HEK293 (cell line): Measurements from ENCODE around the gene HOXA10.

ENCODE experiments used
- CTCF ChIA-PET: fragments of 350-600 bp; formaldehyde crosslinking; extraction: SDS; loops from one replicate; lab custom pipeline; 2021; ENCODE audit warnings: antibody characterized with exemption; lab: Yijun Ruan, JAX
- POLR2A ChIA-PET: fragments of 300-600 bp; formaldehyde crosslinking; extraction: SDS; loops from one replicate; lab custom pipeline; 2020; ENCODE audit warnings: antibody characterized with exemption, inconsistent platforms; lab: Yijun Ruan, JAX
- H3K27ac ChIP-seq: fragments of 200-500 bp; sonication (Bioruptor generic); 2 replicates; pipeline ENCODE4 v1.5.1; 2014; ENCODE audit warnings: low read depth, low read length, control low read depth, inconsistent platforms; ENCODE audit errors: extremely low read depth
- H3K36me3 ChIP-seq, 2 experiments: fragments of 200-500 bp in 1 of 2; sonication (Bioruptor generic) in 1 of 2; 1 replicate in 1 of 2; 2 replicates in 1 of 2; pipeline ENCODE4 v1.5.1; 2014 to 2017; ENCODE audit warnings: inconsistent platforms in 2 of 2, low read length in 2 of 2; ENCODE audit not compliant: control insufficient read depth in 2 of 2, insufficient read depth in 1 of 2
- H3K4me1 ChIP-seq: fragments of 200-500 bp; sonication (Bioruptor generic); 2 replicates; pipeline ENCODE4 v1.5.1; 2014; ENCODE audit warnings: mild to moderate bottlenecking, low read length, inconsistent platforms; ENCODE audit not compliant: control insufficient read depth, insufficient read depth
- H3K4me3 ChIP-seq: 2 replicates; pipeline ENCODE4 v1.5.1; 2011; ENCODE audit warnings: low read depth, mild to moderate bottlenecking, control low read depth, low read length, moderate library complexity
- H3K9me3 ChIP-seq: fragments of 200-500 bp; sonication (Bioruptor generic); 2 replicates; pipeline ENCODE4 v1.5.1; 2014; ENCODE audit warnings: low read depth, low read length, inconsistent platforms; ENCODE audit not compliant: control insufficient read depth, insufficient read depth
- AEBP2 ChIP-seq: fragments of 450-650 bp; formaldehyde crosslinking; IDR thresholded peaks from 2 replicates; pipeline ENCODE4 v1.5.1; 2016; ENCODE audit warnings: missing biosample characterization, missing genetic modification characterization, borderline replicate concordance
- GLIS1 ChIP-seq: fragments of 450-650 bp; formaldehyde crosslinking; IDR thresholded peaks from 2 replicates; pipeline ENCODE4 v1.5.1; 2016; ENCODE audit warnings: missing biosample characterization, missing genetic modification characterization
- IKZF3 ChIP-seq: fragments of 450-650 bp; IDR thresholded peaks from 2 replicates; pipeline ENCODE4 v1.5.0; 2018; ENCODE audit warnings: missing biosample characterization, mild to moderate bottlenecking, missing genetic modification characterization, moderate library complexity
- KLF8 ChIP-seq: fragments of 450-650 bp; formaldehyde crosslinking; IDR thresholded peaks from 2 replicates; pipeline ENCODE4 v1.5.1; 2016; ENCODE audit warnings: missing biosample characterization, missing genetic modification characterization
- OSR2 ChIP-seq: fragments of 450-650 bp; formaldehyde crosslinking; IDR thresholded peaks from 2 replicates; pipeline ENCODE4 v1.5.1; 2016; ENCODE audit warnings: missing biosample characterization, missing genetic modification characterization
- OVOL3 ChIP-seq: fragments of 450-650 bp; formaldehyde crosslinking; IDR thresholded peaks from 2 replicates; pipeline ENCODE4 v1.5.1; 2016; ENCODE audit warnings: missing biosample characterization, missing genetic modification characterization
- SCRT2 ChIP-seq: fragments of 450-650 bp; formaldehyde crosslinking; IDR thresholded peaks from 2 replicates; pipeline ENCODE4 v1.5.1; 2016; ENCODE audit warnings: missing biosample characterization, missing genetic modification characterization
- SP3 ChIP-seq: fragments of 450-650 bp; formaldehyde crosslinking; IDR thresholded peaks from 2 replicates; pipeline ENCODE4 v1.5.1; 2016; ENCODE audit warnings: missing biosample characterization, missing genetic modification characterization
- SP7 ChIP-seq: fragments of 450-650 bp; formaldehyde crosslinking; IDR thresholded peaks from 2 replicates; pipeline ENCODE4 v1.5.1; 2016; ENCODE audit warnings: missing biosample characterization, missing genetic modification characterization
- ZBTB10 ChIP-seq: fragments of 450-650 bp; formaldehyde crosslinking; IDR thresholded peaks from 2 replicates; pipeline ENCODE4 v1.5.1; 2016; ENCODE audit warnings: missing biosample characterization, missing genetic modification characterization
- ZBTB21 ChIP-seq: fragments of 450-650 bp; formaldehyde crosslinking; IDR thresholded peaks from 2 replicates; pipeline ENCODE4 v1.5.1; 2017; ENCODE audit warnings: missing biosample characterization, missing genetic modification characterization
- ZFP3 ChIP-seq: fragments of 450-650 bp; formaldehyde crosslinking; IDR thresholded peaks from 2 replicates; pipeline ENCODE4 v1.5.1; 2016; ENCODE audit warnings: low read depth, missing biosample characterization, missing genetic modification characterization
- ZIC2 ChIP-seq: fragments of 450-650 bp; formaldehyde crosslinking; IDR thresholded peaks from 2 replicates; pipeline ENCODE4 v1.5.1; 2016; ENCODE audit warnings: missing biosample characterization, missing genetic modification characterization
- ZNF10 ChIP-seq: fragments of 450-650 bp; formaldehyde crosslinking; IDR thresholded peaks from 2 replicates; pipeline ENCODE4 v1.5.1; 2017; ENCODE audit warnings: missing biosample characterization, missing genetic modification characterization
- ZNF2 ChIP-seq: fragments of 450-650 bp; formaldehyde crosslinking; IDR thresholded peaks from 2 replicates; pipeline ENCODE4 v1.5.1; 2016; ENCODE audit warnings: missing biosample characterization, missing genetic modification characterization
- ZNF211 ChIP-seq: fragments of 450-650 bp; formaldehyde crosslinking; IDR thresholded peaks from 2 replicates; pipeline ENCODE4 v1.5.1; 2016; ENCODE audit warnings: low read depth, missing biosample characterization, missing genetic modification characterization
- ZNF416 ChIP-seq: fragments of 450-650 bp; formaldehyde crosslinking; IDR thresholded peaks from 2 replicates; pipeline ENCODE4 v1.5.1; 2016; ENCODE audit warnings: missing biosample characterization, missing genetic modification characterization
- ZNF530 ChIP-seq: fragments of 450-650 bp; formaldehyde crosslinking; IDR thresholded peaks from 2 replicates; pipeline ENCODE4 v1.5.1; 2016; ENCODE audit warnings: low read depth, missing biosample characterization, missing genetic modification characterization
- ZNF560 ChIP-seq: fragments of 450-650 bp; formaldehyde crosslinking; IDR thresholded peaks from 2 replicates; pipeline ENCODE4 v1.5.1; 2017; ENCODE audit warnings: missing biosample characterization, missing genetic modification characterization, borderline replicate concordance
- ZNF596 ChIP-seq: fragments of 450-650 bp; IDR thresholded peaks from 2 replicates; pipeline ENCODE4 v1.5.0; 2018; ENCODE audit warnings: missing biosample characterization, mild to moderate bottlenecking, missing genetic modification characterization, moderate library complexity
- ZNF600 ChIP-seq: fragments of 450-650 bp; formaldehyde crosslinking; IDR thresholded peaks from 2 replicates; pipeline ENCODE4 v1.5.1; 2016; ENCODE audit warnings: missing biosample characterization, missing genetic modification characterization
- ZNF623 ChIP-seq: fragments of 450-650 bp; formaldehyde crosslinking; IDR thresholded peaks from 2 replicates; pipeline ENCODE4 v1.5.1; 2016; ENCODE audit warnings: missing biosample characterization, missing genetic modification characterization
- ZNF670 ChIP-seq: fragments of 450-650 bp; formaldehyde crosslinking; IDR thresholded peaks from 2 replicates; pipeline ENCODE4 v1.5.1; 2016; ENCODE audit warnings: missing biosample characterization, missing genetic modification characterization, low read depth
- ZNF76 ChIP-seq: fragments of 450-650 bp; formaldehyde crosslinking; IDR thresholded peaks from 2 replicates; pipeline ENCODE4; 2016; ENCODE audit warnings: low read depth, missing biosample characterization, missing genetic modification characterization, borderline replicate concordance
- ZNF785 ChIP-seq: fragments of 450-650 bp; formaldehyde crosslinking; IDR thresholded peaks from 2 replicates; pipeline ENCODE4 v1.5.1; 2016; ENCODE audit warnings: missing biosample characterization, missing genetic modification characterization
- TF ChIP-seq, protein P1 (sequence below): fragments of 450-650 bp; formaldehyde crosslinking; IDR thresholded peaks from 2 replicates; pipeline ENCODE4 v1.5.1; 2017; ENCODE audit warnings: missing biosample characterization, missing genetic modification characterization
- TF ChIP-seq, protein P2 (sequence below): fragments of 450-650 bp; formaldehyde crosslinking; IDR thresholded peaks from 2 replicates; pipeline ENCODE4 v1.5.1; 2016; ENCODE audit warnings: missing biosample characterization, missing genetic modification characterization

Gene HOXA10

GRCh38 chr7:27185854-27186667 is 11.9 kb upstream of the HOXA10 start (continued):
- no peak for TF ChIP-seq ZNF530 (tag by site-specific recombination)
- TF ChIP-seq IKZF3: peak; percentile 42; the same call in 1 of the 2 replicates
- 0 out of 2 replicates have a peak, but pooled peaks have one; percentile 51 for TF ChIP-seq ZNF76
- no peak for TF ChIP-seq SP7 (tag by site-specific recombination)
- no peak for TF ChIP-seq ZNF596 (tag by site-specific recombination)
- TF ChIP-seq ZNF623 (tag by site-specific recombination): no peak

GRCh38 chr7:27185013-27185853 is 11.1 kb upstream of the HOXA10 start, which contains the start of gene HOXA11:
TSS of gene HOXA11 (minus strand) at chr7:27185232. CDS start at chr7:27185144, 88 bp downstream.
- Histone ChIP-seq H3K27ac (peak within 1 kb of the TSS; percentile 99), H3K9me3 (no peaks in the 10 kb centered on the region), H3K36me3 (peaks cover 0 to 10% of the 10 kb centered on the region in 2 experiments; a peak in 2 of 3 replicates), H3K4me1 (peaks cover 47% of the 10 kb centered on the region), H3K4me3 (peak within 1 kb of the TSS; percentile 64)
- CTCF ChIA-PET: interaction anchor here (0.7 to 3.2 kb wide), 5 partner anchors 10 to 159 kb away, joined by 3 to 26 read pairs (median 7); partner anchors contain the start of gene HOXA13
- POLR2A ChIA-PET: interaction anchor here (0.5 to 7.6 kb wide), 20 partner anchors 10 to 1329 kb away, joined by 3 to 237 read pairs (median 4); partner anchors contain the start of genes CBX3, EVX1, HOXA10 and HOXA13
- TF ChIP-seq ZNF211 (tag by site-specific recombination) (no peak), ZNF596 (tag by site-specific recombination) (no peak), GLIS1 (tag by site-specific recombination) (peak; percentile 98), ZBTB10 (peak; percentile 78), ZNF416 (tag by site-specific recombination) (no peak), OVOL3 (no peak), ZIC2 (tag by site-specific recombination) (peak; percentile 82), ZBTB21 (tag by site-specific recombination) (peak; percentile 77), ZNF600 (tag by site-specific recombination) (0 out of 2 replicates have a peak, but pooled peaks have one; percentile 23), SCRT2 (tag by site-specific recombination) (peak; percentile 94), SP3 (no peak), AEBP2 (no peak), ZNF560 (tag by site-specific recombination) (no peak), SP7 (tag by site-specific recombination) (peak; percentile 40; the same call in 1 of the 2 replicates), ZNF670 (no peak), ZNF2 (peak; percentile 69), KLF8 (peak; percentile 47), ZNF10 (tag by site-specific recombination) (0 out of 2 replicates have a peak, but pooled peaks have one; percentile 6), ZFP3 (peak; percentile 58; the same call in 1 of the 2 replicates), OSR2 (tag by site-specific recombination) (peak; percentile 95), ZNF785 (tag by site-specific recombination) (no peak)
- TF ChIP-seq, protein P1, sequence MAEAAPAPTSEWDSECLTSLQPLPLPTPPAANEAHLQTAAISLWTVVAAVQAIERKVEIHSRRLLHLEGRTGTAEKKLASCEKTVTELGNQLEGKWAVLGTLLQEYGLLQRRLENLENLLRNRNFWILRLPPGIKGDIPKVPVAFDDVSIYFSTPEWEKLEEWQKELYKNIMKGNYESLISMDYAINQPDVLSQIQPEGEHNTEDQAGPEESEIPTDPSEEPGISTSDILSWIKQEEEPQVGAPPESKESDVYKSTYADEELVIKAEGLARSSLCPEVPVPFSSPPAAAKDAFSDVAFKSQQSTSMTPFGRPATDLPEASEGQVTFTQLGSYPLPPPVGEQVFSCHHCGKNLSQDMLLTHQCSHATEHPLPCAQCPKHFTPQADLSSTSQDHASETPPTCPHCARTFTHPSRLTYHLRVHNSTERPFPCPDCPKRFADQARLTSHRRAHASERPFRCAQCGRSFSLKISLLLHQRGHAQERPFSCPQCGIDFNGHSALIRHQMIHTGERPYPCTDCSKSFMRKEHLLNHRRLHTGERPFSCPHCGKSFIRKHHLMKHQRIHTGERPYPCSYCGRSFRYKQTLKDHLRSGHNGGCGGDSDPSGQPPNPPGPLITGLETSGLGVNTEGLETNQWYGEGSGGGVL: peak; percentile 90
- TF ChIP-seq, protein P2, sequence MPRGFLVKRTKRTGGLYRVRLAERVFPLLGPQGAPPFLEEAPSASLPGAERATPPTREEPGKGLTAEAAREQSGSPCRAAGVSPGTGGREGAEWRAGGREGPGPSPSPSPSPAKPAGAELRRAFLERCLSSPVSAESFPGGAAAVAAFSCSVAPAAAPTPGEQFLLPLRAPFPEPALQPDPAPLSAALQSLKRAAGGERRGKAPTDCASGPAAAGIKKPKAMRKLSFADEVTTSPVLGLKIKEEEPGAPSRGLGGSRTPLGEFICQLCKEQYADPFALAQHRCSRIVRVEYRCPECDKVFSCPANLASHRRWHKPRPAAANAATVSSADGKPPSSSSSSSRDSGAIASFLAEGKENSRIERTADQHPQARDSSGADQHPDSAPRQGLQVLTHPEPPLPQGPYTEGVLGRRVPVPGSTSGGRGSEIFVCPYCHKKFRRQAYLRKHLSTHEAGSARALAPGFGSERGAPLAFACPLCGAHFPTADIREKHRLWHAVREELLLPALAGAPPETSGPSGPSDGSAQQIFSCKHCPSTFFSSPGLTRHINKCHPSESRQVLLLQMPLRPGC: peak; percentile 10; the same call in 1 of the 2 replicates
